Gastrocnemius medialis (tissue), 4 donors: Measurements from ENCODE around the gene FIGLA. TPM values are rescaled to one million over a fixed set of nuclear protein-coding genes. Genes with fewer than 3 reads are reported as not detected.

Source experiments
- ATAC-seq, 2 donors: fragments of 150-250 bp; one replicate each; pipeline ENCODE4 v1.9.1; 2016
- DNase-seq, 2 donors: peaks; one replicate each; pipeline ENCODE4 v3.0.0-alpha.2; 2019
- H3K27ac ChIP-seq, 4 donors: fragments of 200-600 bp; sonication (generic); 1 replicate in 1 of 4; 2 replicates in 3 of 4; pipeline ENCODE4 v1.5.1; 2016 to 2018; ENCODE audit warnings: mild to moderate bottlenecking in 2 of 4, moderate library complexity in 1 of 4
- H3K27me3 ChIP-seq, 3 donors: fragments of 200-600 bp; sonication (generic) in 2 of 3; 1 replicate in 1 of 3; 2 replicates in 2 of 3; pipeline versions ENCODE4 v1.5.1 to v1.6.0; 2016 to 2019; ENCODE audit warnings: mild to moderate bottlenecking in 1 of 3, moderate library complexity in 1 of 3
- H3K36me3 ChIP-seq, 2 donors: fragments of 200-600 bp; sonication (generic) in 1 of 2; one replicate each; pipeline ENCODE4 v1.5.1; 2017 to 2018
- H3K4me1 ChIP-seq, 2 donors: fragments of 200-600 bp; sonication (generic) in 1 of 2; one replicate each; pipeline ENCODE4 v1.5.1; 2016 to 2017; ENCODE audit warnings: mild to moderate bottlenecking in 2 of 2
- H3K4me3 ChIP-seq, 4 donors: fragments of 200-600 bp; sonication (generic) in 3 of 4; 1 replicate in 1 of 4; 2 replicates in 3 of 4; pipeline ENCODE4 v1.5.1; 2016 to 2019; ENCODE audit warnings: mild to moderate bottlenecking in 2 of 4
- H3K9me3 ChIP-seq, 3 donors: fragments of 200-600 bp; sonication (generic) in 2 of 3; 1 replicate in 1 of 3; 2 replicates in 2 of 3; pipeline ENCODE4 v1.5.1; 2016 to 2019
- CTCF ChIP-seq, 5 experiments: fragments of 450-650 bp in 3 of 5; fragments of 200-600 bp in 2 of 5; sonication (generic) in 2 of 5; IDR thresholded peaks in 4 of 5; conservative IDR thresholded peaks in 1 of 5; 1 replicate in 4 of 5; 2 replicates in 1 of 5; pipeline ENCODE4 v1.5.1; 2016 to 2019; ENCODE audit warnings: antibody characterized with exemption in 5 of 5, mild to moderate bottlenecking in 3 of 5, moderate library complexity in 3 of 5
- POLR2A ChIP-seq, 2 donors: fragments of 450-650 bp; IDR thresholded peaks; one replicate each; pipeline ENCODE4 v1.6.1; 2017; ENCODE audit warnings: antibody characterized with exemption in 2 of 2, mild to moderate bottlenecking in 2 of 2, moderate library complexity in 2 of 2
- in situ Hi-C, 4 donors: fragments of 200-750 bp; cut with MboI; loops; one replicate each; pipeline versions ENCODE4 v1.15.0 to v1.8.0; 2017; ENCODE audit warnings: low sequenced_read_pairs in 4 of 4
- intact Hi-C: fragments of 100-400 bp; cut with DNase I; formaldehyde crosslinking; loops from one replicate; pipeline ENCODE4 v1.15.1; 2023; ENCODE audit warnings: low total_unique reads
- total RNA-seq, 4 donors: library from RNA; depleted of rRNA; stranded (reverse); fragments of >200 nt; gene quantifications; one replicate each; pipeline versions ENCODE4 v1.1.0 to v1.2.3, GENCODE V29; 2016

The FIGLA gene
- total RNA-seq, 4 donors from 2014 or later: not detected

- Histone ChIP-seq H3K4me3 (no peak overlapping the region), H3K36me3 (no peaks in the 10 kb centered on the region), H3K4me1 (peaks cover 5 to 6% of the 10 kb centered on the region in 2 donors), H3K27ac (no peak overlapping the region), H3K9me3 (no peaks in the 10 kb centered on the region), H3K27me3 (peaks cover 29 to 45% (median 29%) of the 10 kb centered on the region in 3 donors)
- no peak for TF ChIP-seq CTCF (IDR thresholded peaks at IDR 0.05 in 4 of 5, conservative IDR thresholded peaks at IDR 0.05 in 1 of 5)
- no peak for TF ChIP-seq POLR2A (IDR thresholded peaks at IDR 0.05)
- in situ Hi-C loops (loop anchor here in 1 of 4 donors (25.0 kb wide), 1 partner anchor 144 kb away; the partner anchor contains the start of gene ATP6V1B1), intact Hi-C loops (no loop called here)
- no peak for ATAC-seq
- DNase-seq: no peak
These were observed 3.0 kb upstream of the FIGLA start for GRCh38 chr2:70793450-70793849.

- Histone ChIP-seq H3K27ac (no peak overlapping the region), H3K36me3 (no peaks in the 10 kb centered on the region), H3K9me3 (no peaks in the 10 kb centered on the region), H3K4me1 (peaks cover 5 to 6% of the 10 kb centered on the region in 2 donors), H3K4me3 (peak overlapping the region; percentile 34 to 49 (median 39)), H3K27me3 (peaks cover 30 to 53% (median 32%) of the 10 kb centered on the region in 3 donors)
- peak in 1 of 2 donors; percentile 45 for ATAC-seq
- peak in 4 of 5 experiments; percentile 14 to 62 (median 31) for TF ChIP-seq CTCF (IDR thresholded peaks at IDR 0.05 in 4 of 5, conservative IDR thresholded peaks at IDR 0.05 in 1 of 5)
- no peak for TF ChIP-seq POLR2A (IDR thresholded peaks at IDR 0.05)
- in situ Hi-C loops: loop anchor here in 1 of 4 donors (25.0 kb wide), 1 partner anchor 148 kb away; the partner anchor contains the start of gene ATP6V1B1
- intact Hi-C loops: no loop called here
- peak in 1 of 2 donors; percentile 10 for DNase-seq
These were observed 923 bp downstream of the FIGLA start for GRCh38 chr2:70789304-70790135.

- in situ Hi-C loops: loop anchor here in 1 of 4 donors (25.0 kb wide), 1 partner anchor 152 kb away; the partner anchor contains the start of gene ATP6V1B1
- Histone ChIP-seq H3K9me3 (no peaks in the 10 kb centered on the region), H3K4me1 (peaks cover 5% of the 10 kb centered on the region in 2 donors), H3K36me3 (no peaks in the 10 kb centered on the region), H3K27me3 (peaks cover 15 to 27% (median 16%) of the 10 kb centered on the region in 3 donors), H3K27ac (no peak overlapping the region), H3K4me3 (no peak overlapping the region)
- DNase-seq (no peak), ATAC-seq (no peak)
- intact Hi-C loops: no loop called here
- TF ChIP-seq CTCF (IDR thresholded peaks at IDR 0.05 in 4 of 5, conservative IDR thresholded peaks at IDR 0.05 in 1 of 5) (no peak), POLR2A (IDR thresholded peaks at IDR 0.05) (no peak)
These were observed 5.1 kb downstream of the FIGLA start for GRCh38 chr2:70785137-70785911.

GRCh38 chr2:70784320-70784719 is 6.1 kb downstream of the FIGLA start:
- no peaks in the 10 kb centered on the region for H3K4me1 ChIP-seq
- H3K4me3 ChIP-seq: no peak overlapping the region
- H3K9me3 ChIP-seq: no peaks in the 10 kb centered on the region
- DNase-seq (no peak), ATAC-seq (no peak)
- H3K27me3 ChIP-seq: peaks cover 8 to 17% (median 9%) of the 10 kb centered on the region in 3 donors
- TF ChIP-seq POLR2A (IDR thresholded peaks at IDR 0.05): no peak
- TF ChIP-seq CTCF (IDR thresholded peaks at IDR 0.05 in 4 of 5, conservative IDR thresholded peaks at IDR 0.05 in 1 of 5): no peak
- H3K36me3 ChIP-seq: no peaks in the 10 kb centered on the region
- intact Hi-C loops (no loop called here), in situ Hi-C loops (loop anchor here in 1 of 4 donors (25.0 kb wide), 1 partner anchor 153 kb away; the partner anchor contains the start of gene ATP6V1B1)
- H3K27ac ChIP-seq: no peak overlapping the region
